Neural crest cell (in vitro differentiated cells): ENCODE measurements around the gene H2AZ2. TPM values are rescaled to one million over a fixed set of nuclear protein-coding genes. Genes with fewer than 3 reads are reported as not detected.

Experiments used
- DNase-seq: peaks from one replicate; pipeline ENCODE4 v3.0.0; 2021; ENCODE audit warnings: low read depth, mixed read lengths, low spot score
- H3K27ac Mint-ChIP-seq: one replicate; pipeline ENCODE4 v1.8.0; 2021; ENCODE audit warnings: mild to moderate bottlenecking, mixed read lengths; ENCODE audit not compliant: unreplicated experiment
- H3K27me3 Mint-ChIP-seq: 2 replicates; pipeline ENCODE4 v1.8.0; 2021; ENCODE audit warnings: low read depth, mild to moderate bottlenecking, mixed read lengths
- H3K36me3 Mint-ChIP-seq: 2 replicates; pipeline ENCODE4 v1.8.0; 2021; ENCODE audit warnings: low read depth, mild to moderate bottlenecking, mixed read lengths
- H3K4me1 Mint-ChIP-seq: 2 replicates; pipeline ENCODE4 v1.8.0; 2021; ENCODE audit warnings: mixed read lengths
- H3K4me3 Mint-ChIP-seq: one replicate; pipeline ENCODE4 v1.8.0; 2021; ENCODE audit warnings: mild to moderate bottlenecking, mixed read lengths
- H3K9me3 Mint-ChIP-seq: 2 replicates; pipeline ENCODE4 v1.8.0; 2021; ENCODE audit warnings: mixed read lengths
- total RNA-seq: library from RNA; stranded (reverse); gene quantifications from 2 replicates; pipeline ENCODE4 v1.2.1, GENCODE V29; 2021
- TF ChIP-seq, protein P1 (sequence below): fragments of 200-600 bp; sonication (generic); conservative IDR thresholded peaks from 2 replicates; pipeline ENCODE4 v1.5.0; 2021; ENCODE audit warnings: antibody characterized with exemption, mild to moderate bottlenecking

H2AZ2 gene
- total RNA-seq, 1 donor from 2014 or later: 351 TPM

- Mint-ChIP-seq H3K36me3 (peaks cover 15% of the 10 kb centered on the region), H3K9me3 (no peaks in the 10 kb centered on the region), H3K27me3 (no peaks in the 10 kb centered on the region), H3K27ac (no peak overlapping the region), H3K4me3 (no peak overlapping the region), H3K4me1 (peaks cover 12% of the 10 kb centered on the region)
- TF ChIP-seq, protein P1, sequence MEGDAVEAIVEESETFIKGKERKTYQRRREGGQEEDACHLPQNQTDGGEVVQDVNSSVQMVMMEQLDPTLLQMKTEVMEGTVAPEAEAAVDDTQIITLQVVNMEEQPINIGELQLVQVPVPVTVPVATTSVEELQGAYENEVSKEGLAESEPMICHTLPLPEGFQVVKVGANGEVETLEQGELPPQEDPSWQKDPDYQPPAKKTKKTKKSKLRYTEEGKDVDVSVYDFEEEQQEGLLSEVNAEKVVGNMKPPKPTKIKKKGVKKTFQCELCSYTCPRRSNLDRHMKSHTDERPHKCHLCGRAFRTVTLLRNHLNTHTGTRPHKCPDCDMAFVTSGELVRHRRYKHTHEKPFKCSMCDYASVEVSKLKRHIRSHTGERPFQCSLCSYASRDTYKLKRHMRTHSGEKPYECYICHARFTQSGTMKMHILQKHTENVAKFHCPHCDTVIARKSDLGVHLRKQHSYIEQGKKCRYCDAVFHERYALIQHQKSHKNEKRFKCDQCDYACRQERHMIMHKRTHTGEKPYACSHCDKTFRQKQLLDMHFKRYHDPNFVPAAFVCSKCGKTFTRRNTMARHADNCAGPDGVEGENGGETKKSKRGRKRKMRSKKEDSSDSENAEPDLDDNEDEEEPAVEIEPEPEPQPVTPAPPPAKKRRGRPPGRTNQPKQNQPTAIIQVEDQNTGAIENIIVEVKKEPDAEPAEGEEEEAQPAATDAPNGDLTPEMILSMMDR: no peak
- no peak for DNase-seq
These were observed 9.1 kb downstream of the H2AZ2 start for GRCh38 chr7:44838751-44839150.

DNA sequence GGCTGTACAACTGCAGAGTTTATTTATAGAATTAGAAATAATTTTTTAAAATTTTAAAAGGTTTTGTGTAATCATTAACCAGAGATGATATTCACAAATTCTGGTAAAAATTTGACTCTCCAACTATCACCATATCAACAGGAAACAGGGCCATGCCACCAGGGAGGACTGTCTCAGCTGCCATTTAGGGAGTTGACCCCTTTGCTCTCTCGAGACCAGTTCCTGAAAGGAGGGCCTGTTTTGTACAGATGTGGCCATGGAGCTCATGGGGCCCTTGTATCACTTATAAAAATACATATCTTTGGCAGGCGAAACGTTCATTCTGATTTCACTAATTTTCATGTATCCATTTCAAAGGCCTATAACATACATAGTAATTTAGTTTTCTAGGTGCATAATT lies 20.3 kb downstream of the H2AZ2 start:
- TF ChIP-seq, protein P1: no peak
- H3K27me3 Mint-ChIP-seq: no peaks in the 10 kb centered on the region
- H3K9me3 Mint-ChIP-seq: no peaks in the 10 kb centered on the region
- H3K4me1 Mint-ChIP-seq: peaks cover 39% of the 10 kb centered on the region
- no peak overlapping the region for H3K27ac Mint-ChIP-seq
- H3K4me3 Mint-ChIP-seq: peak overlapping the region; percentile 44
- peaks cover 11% of the 10 kb centered on the region for H3K36me3 Mint-ChIP-seq
- no peak for DNase-seq

DNA sequence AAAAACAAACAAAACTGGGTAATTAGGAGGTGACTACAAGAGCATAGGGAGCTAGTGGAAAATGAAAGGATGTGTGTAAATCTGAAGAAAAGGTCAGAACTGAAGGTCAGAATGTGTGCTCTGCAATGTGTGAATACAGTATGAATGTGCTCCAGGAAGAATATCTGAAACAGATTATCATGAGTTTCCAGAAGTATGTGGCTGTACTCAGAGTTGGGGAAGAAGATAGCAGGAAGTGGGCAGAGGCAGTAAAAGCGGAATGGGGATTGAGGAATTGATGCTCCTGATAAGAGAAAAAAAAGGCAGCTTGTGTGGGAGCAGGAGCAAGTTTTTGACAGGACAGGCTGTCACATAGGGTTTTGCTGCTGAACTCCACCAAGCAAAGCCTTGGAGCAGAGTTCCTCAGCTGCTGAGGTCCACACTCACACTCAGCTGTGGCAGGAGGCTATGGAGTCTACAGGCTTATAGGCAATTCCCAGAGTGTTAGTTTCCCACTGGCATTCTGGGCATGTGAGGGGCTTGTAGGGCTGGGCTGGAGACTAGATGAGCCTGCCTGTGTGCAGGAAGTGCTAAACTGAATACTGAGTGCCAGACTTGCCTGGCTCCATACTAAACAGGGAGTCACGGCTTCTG lies 22.9 kb downstream of the H2AZ2 start:
- Mint-ChIP-seq H3K27ac (peak overlapping the region; percentile 0), H3K9me3 (no peaks in the 10 kb centered on the region), H3K36me3 (peaks cover 9% of the 10 kb centered on the region), H3K4me1 (peaks cover 39% of the 10 kb centered on the region), H3K27me3 (no peaks in the 10 kb centered on the region), H3K4me3 (no peak overlapping the region)
- no peak for DNase-seq
- TF ChIP-seq, protein P1: no peak

- no peak overlapping the region for H3K27ac Mint-ChIP-seq
- DNase-seq: no peak
- TF ChIP-seq, protein P1: no peak
- no peaks in the 10 kb centered on the region for H3K27me3 Mint-ChIP-seq
- H3K4me3 Mint-ChIP-seq: no peak overlapping the region
- H3K36me3 Mint-ChIP-seq: peaks cover 7% of the 10 kb centered on the region
- H3K9me3 Mint-ChIP-seq: no peaks in the 10 kb centered on the region
- peaks cover 32% of the 10 kb centered on the region for H3K4me1 Mint-ChIP-seq
These were observed 24.6 kb downstream of the H2AZ2 start for GRCh38 chr7:44823255-44823781.

DNA sequence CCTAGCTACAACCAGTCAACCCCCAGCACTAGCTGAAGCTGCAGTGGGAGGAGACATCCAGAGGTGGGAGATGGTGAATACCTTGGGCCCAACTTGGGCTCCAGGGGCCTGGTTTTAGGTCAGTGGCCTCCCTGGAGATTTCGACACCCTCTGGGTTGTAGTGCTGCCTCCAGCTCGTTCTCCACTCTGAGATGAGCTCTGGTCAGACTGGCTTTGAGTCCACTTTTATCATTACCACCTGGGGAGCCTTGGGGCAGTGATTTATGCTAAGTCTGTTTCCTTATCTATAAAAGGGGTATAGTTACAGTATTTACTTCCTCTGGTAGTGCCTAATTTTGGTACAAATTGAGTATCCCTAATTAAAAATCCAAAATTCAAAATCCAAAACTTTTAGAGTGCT lies 28.6 kb downstream of the H2AZ2 start:
- DNase-seq: no peak
- H3K4me3 Mint-ChIP-seq: no peak overlapping the region
- H3K27ac Mint-ChIP-seq: no peak overlapping the region

More for the DNA sequence above, 28.6 kb downstream of the H2AZ2 start:
- no peaks in the 10 kb centered on the region for H3K27me3 Mint-ChIP-seq
- H3K36me3 Mint-ChIP-seq: peaks cover 7% of the 10 kb centered on the region
- TF ChIP-seq, protein P1: no peak
- no peaks in the 10 kb centered on the region for H3K9me3 Mint-ChIP-seq
- H3K4me1 Mint-ChIP-seq: peaks cover 8% of the 10 kb centered on the region
